HepG2 (cell line): ENCODE data around the gene RBBP8NL. TPM values are rescaled to one million over a fixed set of nuclear protein-coding genes. Genes with fewer than 3 reads are reported as not detected.

ENCODE experiments used
- CENPX ChIP-seq: sonication (generic); formaldehyde crosslinking; IDR thresholded peaks from 2 replicates; pipeline ENCODE4 v1.9.0; 2021; ENCODE audit warnings: mild to moderate bottlenecking, missing genetic modification reagents, moderate library complexity
- EHMT2 ChIP-seq: fragments of 200-600 bp; sonication (generic); IDR thresholded peaks from 2 replicates; pipeline ENCODE4 v1.7.0; 2017; ENCODE audit warnings: antibody characterized with exemption, low read depth, low read length, borderline replicate concordance
- ELF3 ChIP-seq: IDR thresholded peaks from 2 replicates; pipeline ENCODE4 v1.6.1; 2016; ENCODE audit warnings: missing genetic modification reagents, missing compliant biosample characterization
- FOSL2 ChIP-seq: sonication (generic); formaldehyde crosslinking; IDR thresholded peaks from 2 replicates; pipeline ENCODE4 v1.4.0; 2020; ENCODE audit warnings: missing genetic modification reagents
- HNF1B ChIP-seq: sonication (generic); formaldehyde crosslinking; IDR thresholded peaks from 2 replicates; pipeline ENCODE4 v1.5.1; 2020; ENCODE audit warnings: mild to moderate bottlenecking, moderate library complexity, missing genetic modification reagents
- HOMEZ ChIP-seq: IDR thresholded peaks from 2 replicates; pipeline ENCODE4 v1.6.1; 2016; ENCODE audit warnings: low read depth
- IRF2 ChIP-seq: IDR thresholded peaks from 2 replicates; pipeline ENCODE4 v1.6.1; 2018; ENCODE audit warnings: missing genetic modification reagents, missing compliant biosample characterization
- KDM5A ChIP-seq: fragments of 200-600 bp; sonication (generic); IDR thresholded peaks from 2 replicates; pipeline ENCODE4 v1.7.0; 2018; ENCODE audit warnings: antibody characterized with exemption, mild to moderate bottlenecking, low read length, borderline replicate concordance
- MATR3 ChIP-seq: sonication (generic); formaldehyde crosslinking; IDR thresholded peaks from 2 replicates; pipeline ENCODE4 v1.4.0; 2020; ENCODE audit warnings: missing genetic modification reagents
- MTERF4 ChIP-seq: sonication (generic); formaldehyde crosslinking; IDR thresholded peaks from 2 replicates; pipeline ENCODE4 v1.8.0; 2023; ENCODE audit warnings: mild to moderate bottlenecking, missing genetic modification reagents
- NFRKB ChIP-seq: fragments of 450-650 bp; IDR thresholded peaks from 2 replicates; pipeline ENCODE4 v1.6.1; 2017
- POLR2A ChIP-seq, 2 experiments: IDR thresholded peaks; 2 replicates each; pipeline ENCODE4 v1.6.1; 2011; ENCODE audit warnings: low read depth in 2 of 2, low read length in 2 of 2, mild to moderate bottlenecking in 1 of 2, moderate library complexity in 1 of 2; ENCODE audit not compliant: insufficient read depth in 1 of 2
- RFXANK ChIP-seq: IDR thresholded peaks from 2 replicates; pipeline ENCODE4 v1.6.1; 2016
- SNAPC5 ChIP-seq: sonication (generic); formaldehyde crosslinking; IDR thresholded peaks from 2 replicates; pipeline ENCODE4 v1.8.1; 2023; ENCODE audit warnings: mild to moderate bottlenecking, missing genetic modification reagents, borderline replicate concordance
- SRY ChIP-seq: sonication (generic); formaldehyde crosslinking; IDR thresholded peaks from 2 replicates; pipeline ENCODE4 v1.8.0; 2022; ENCODE audit warnings: mild to moderate bottlenecking, missing genetic modification reagents
- SUZ12 ChIP-seq: fragments of 150-350 bp; IDR thresholded peaks from 2 replicates; pipeline ENCODE4 v1.6.1; 2014; ENCODE audit warnings: low read depth, low read length
- TBX2 ChIP-seq: sonication (generic); formaldehyde crosslinking; IDR thresholded peaks from 2 replicates; pipeline ENCODE4 v1.5.0; 2020; ENCODE audit warnings: missing genetic modification reagents, mild to moderate bottlenecking, borderline replicate concordance
- U2AF1 ChIP-seq: fragments of 200-400 bp; formaldehyde crosslinking; optimal IDR thresholded peaks from 2 replicates; pipeline ENCODE3; 2017; ENCODE audit warnings: mild to moderate bottlenecking, low read depth, low read length
- ZNF138 ChIP-seq: sonication (generic); formaldehyde crosslinking; IDR thresholded peaks from 2 replicates; pipeline ENCODE4 v1.5.0; 2020; ENCODE audit warnings: mild to moderate bottlenecking, low read depth, missing genetic modification reagents
- ZNF207 ChIP-seq: fragments of 450-650 bp; IDR thresholded peaks from 2 replicates; pipeline ENCODE4 v1.6.1; 2016; ENCODE audit warnings: antibody characterized with exemption, borderline replicate concordance
- ZNF225 ChIP-seq: sonication (generic); formaldehyde crosslinking; IDR thresholded peaks from 2 replicates; pipeline ENCODE4 v1.4.0; 2020; ENCODE audit warnings: mild to moderate bottlenecking, missing genetic modification reagents
- ZNF235 ChIP-seq: sonication (generic); formaldehyde crosslinking; IDR thresholded peaks from 2 replicates; pipeline ENCODE4 v1.8.1; 2023; ENCODE audit warnings: mild to moderate bottlenecking, missing genetic modification reagents, borderline replicate concordance
- ZNF30 ChIP-seq: sonication (generic); formaldehyde crosslinking; IDR thresholded peaks from 2 replicates; pipeline ENCODE4 v1.5.0; 2020; ENCODE audit warnings: mild to moderate bottlenecking, missing genetic modification reagents
- ZNF768 ChIP-seq: sonication (generic); formaldehyde crosslinking; IDR thresholded peaks from 2 replicates; pipeline ENCODE4 v1.4.0; 2020; ENCODE audit warnings: missing genetic modification reagents
- ZNF772 ChIP-seq: sonication (generic); formaldehyde crosslinking; IDR thresholded peaks from 2 replicates; pipeline ENCODE4 v1.5.0; 2020; ENCODE audit warnings: mild to moderate bottlenecking, missing genetic modification reagents
- polyA plus RNA-seq, 8 experiments: library from polyadenylated mRNA; depleted of rRNA in 3 of 8; stranded (reverse) in 7 of 8; unstranded in 1 of 8; fragments of >200 nt; fragmentation: Illumina TruSeq in 4 of 8; extraction: Trizol in 4 of 8; gene quantifications; 2 replicates each; pipeline versions ENCODE4 v1.2.1 to v1.2.3, GENCODE V29; 2011 to 2016; ENCODE audit warnings: low read depth in 4 of 8, missing spikeins in 1 of 8, mixed read lengths in 1 of 8; ENCODE audit not compliant: insufficient read depth in 1 of 8
- total RNA-seq, 5 experiments: library from RNA; depleted of rRNA; stranded (reverse); fragments of >200 nt; fragmentation: Illumina TruSeq; extraction: Trizol; gene quantifications; 2 replicates each; pipeline ENCODE4 v1.2.3, GENCODE V29; 2016; ENCODE audit warnings: low read depth in 1 of 5

The RBBP8NL gene
- total and polyA plus RNA-seq, 2 of the 13 experiments (the other 11 are each of a cell fraction or from before 2014, with no cell fraction given) = 0.69 to 0.86 TPM

GRCh38 chr20:62407221-62407992 is 19.9 kb downstream of the RBBP8NL start, which contains the start of gene CABLES2 (continued):
- TF ChIP-seq POLR2A (IDR thresholded peaks at IDR 0.05; ENCODE audit: insufficient read depth in 1 of 2, low read depth in 2 of 2, low read length in 2 of 2) (no peak), NFRKB (no peak), HOMEZ (CRISPR knock-in tag) (0 out of 2 replicates have a peak, but pooled peaks have one; percentile 36), ZNF225 (CRISPR knock-in tag) (peak; percentile 70), MTERF4 (CRISPR knock-in tag) (peak; percentile 77; the same call in 1 of the 2 replicates), KDM5A (peak; percentile 41; the same call in 1 of the 2 replicates), SUZ12 (no peak), ZNF138 (CRISPR knock-in tag) (peak; percentile 85; the same call in 1 of the 2 replicates), U2AF1 (peak; percentile 27), EHMT2 (no peak), CENPX (no peak), FOSL2 (CRISPR knock-in tag) (peak; percentile 40; the same call in 1 of the 2 replicates), ZNF768 (CRISPR knock-in tag) (peak; percentile 82), ZNF235 (CRISPR knock-in tag) (peak; percentile 91; the same call in 1 of the 2 replicates), SRY (peak; percentile 83), ZNF30 (CRISPR knock-in tag) (peak; percentile 24; the same call in 1 of the 2 replicates), RFXANK (CRISPR knock-in tag) (0 out of 2 replicates have a peak, but pooled peaks have one; percentile 78), MATR3 (no peak), SNAPC5 (CRISPR knock-in tag) (peak; percentile 96), ELF3 (peak; percentile 90), TBX2 (CRISPR knock-in tag) (peak; percentile 93), HNF1B (CRISPR knock-in tag) (peak; percentile 91), IRF2 (CRISPR knock-in tag) (peak; percentile 73; the same call in 1 of the 2 replicates), ZNF772 (CRISPR knock-in tag) (peak; percentile 83), ZNF207 (no peak)
